Fibroblast of peridontal ligament (primary cell): ENCODE data around the gene THADA.
"Not testable (repeated sequence)": the region's sequence is repeated elsewhere in the genome, so short reads cannot be mapped to it uniquely, and the experiment has no call there.

Source experiments
- DNase-seq: peaks from one replicate; pipeline ENCODE4 v3.0.0-alpha.2; 2010; ENCODE audit errors: extremely low read depth

Gene THADA

DNA sequence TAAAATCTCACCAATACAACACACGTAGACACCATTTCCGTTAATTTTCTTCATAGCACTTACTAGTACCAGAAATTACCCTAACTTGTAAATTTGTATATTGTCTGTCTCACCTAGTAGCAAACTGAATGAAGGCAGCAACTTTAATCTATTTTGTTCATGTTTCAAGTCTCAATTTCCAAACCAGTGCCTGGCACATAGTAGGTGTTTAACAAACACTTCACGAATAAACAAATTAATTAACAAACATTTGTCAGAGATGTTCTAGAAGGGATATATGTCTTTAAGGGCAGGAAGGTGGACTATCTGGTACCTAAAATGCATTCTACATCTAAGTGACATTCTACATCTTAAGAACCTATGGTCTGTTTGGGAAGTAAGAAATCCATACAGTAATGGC lies 963 bp downstream of the THADA start:
- DNase-seq: no peak

DNA sequence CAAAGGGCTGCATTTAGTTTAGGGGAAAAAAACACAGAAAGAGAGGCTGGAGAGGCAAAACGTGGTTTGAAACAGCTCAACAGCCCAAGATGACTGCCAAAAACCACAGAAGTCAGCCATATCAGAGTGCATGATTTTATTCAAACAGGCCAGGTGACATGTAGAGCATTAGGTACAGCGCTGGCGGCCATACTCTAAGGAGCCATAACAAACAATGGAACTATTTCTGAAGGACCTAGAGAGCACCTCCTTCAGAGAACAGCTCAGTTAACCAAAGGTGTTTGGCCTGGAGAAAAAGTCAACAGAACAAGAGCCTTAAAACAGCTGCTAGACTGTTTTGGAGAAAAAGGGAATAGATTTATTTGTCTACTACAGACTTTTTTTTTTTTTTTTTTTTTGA lies 2.6 kb downstream of the THADA start:
- DNase-seq: no peak

DNA sequence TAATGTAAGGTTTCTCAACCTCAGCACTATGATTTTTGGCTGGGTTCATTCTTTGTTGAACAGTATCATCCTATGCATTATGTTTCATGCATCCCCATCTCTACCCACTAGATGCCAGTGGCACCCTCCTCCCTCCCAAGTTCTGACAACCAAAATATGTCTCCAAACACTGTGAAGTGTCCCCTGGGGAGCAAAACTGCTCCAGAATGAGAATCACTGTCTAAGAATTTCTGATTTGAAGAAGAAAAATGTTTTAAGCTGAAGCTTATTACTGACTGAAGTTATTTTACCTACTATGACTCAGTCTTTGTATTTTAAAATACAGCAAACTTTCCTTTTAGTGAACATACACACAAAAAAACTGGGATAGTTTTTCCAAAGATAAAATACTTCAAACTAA lies 3.4 kb downstream of the THADA start:
- peak; percentile 32 for DNase-seq

DNA sequence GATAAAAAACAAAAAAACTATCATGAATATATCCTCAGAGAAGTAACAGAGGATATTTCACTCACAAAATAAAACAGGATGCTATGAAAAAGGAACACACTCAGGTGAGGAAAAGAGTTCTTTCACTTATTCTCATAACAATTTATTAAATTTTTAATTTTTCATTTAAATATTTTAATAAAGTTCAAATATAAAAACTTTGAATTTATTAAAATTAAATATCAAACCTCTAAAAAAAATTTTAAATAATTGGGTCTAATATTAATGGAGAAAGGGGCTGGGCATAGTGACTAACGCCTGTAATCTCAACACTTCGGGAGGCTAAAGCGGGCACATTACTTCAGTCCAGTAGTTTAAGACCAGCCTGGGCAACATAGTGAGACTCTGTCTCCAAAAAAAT lies 10.1 kb downstream of the THADA start:
- DNase-seq: no peak

DNA sequence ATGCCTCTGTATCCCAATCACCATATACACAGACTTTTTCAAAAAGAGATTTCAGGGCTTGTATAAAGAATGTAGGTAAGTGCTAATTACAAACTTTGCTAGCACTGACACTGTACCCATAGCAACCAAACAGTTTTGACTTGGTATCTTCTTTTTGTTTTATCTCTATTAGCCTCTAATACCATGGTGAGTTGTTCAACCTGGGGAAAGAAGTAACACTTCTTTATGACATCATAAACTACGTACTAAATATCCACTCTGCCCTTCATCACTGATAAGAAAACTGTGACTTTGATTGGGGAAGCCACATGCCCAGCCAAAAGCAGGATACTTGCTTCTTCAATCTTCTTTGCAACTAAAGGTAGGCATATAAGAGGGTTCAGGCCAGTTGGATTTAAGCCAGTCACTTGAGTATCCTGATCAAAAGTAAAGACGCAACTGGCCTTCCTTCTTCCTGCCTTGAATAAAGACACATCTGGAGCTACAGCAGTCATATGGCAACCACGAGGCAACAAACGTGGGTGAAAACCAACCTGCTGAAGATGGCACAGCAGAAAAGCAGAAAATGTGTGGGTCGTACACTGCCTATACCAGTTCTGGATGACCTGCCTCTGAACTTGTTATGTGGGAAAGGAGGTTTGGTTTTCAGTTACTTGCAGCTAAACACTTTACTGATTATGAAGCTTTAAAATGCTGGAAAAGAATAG lies 16.4 kb downstream of the THADA start:
- no peak for DNase-seq

DNA sequence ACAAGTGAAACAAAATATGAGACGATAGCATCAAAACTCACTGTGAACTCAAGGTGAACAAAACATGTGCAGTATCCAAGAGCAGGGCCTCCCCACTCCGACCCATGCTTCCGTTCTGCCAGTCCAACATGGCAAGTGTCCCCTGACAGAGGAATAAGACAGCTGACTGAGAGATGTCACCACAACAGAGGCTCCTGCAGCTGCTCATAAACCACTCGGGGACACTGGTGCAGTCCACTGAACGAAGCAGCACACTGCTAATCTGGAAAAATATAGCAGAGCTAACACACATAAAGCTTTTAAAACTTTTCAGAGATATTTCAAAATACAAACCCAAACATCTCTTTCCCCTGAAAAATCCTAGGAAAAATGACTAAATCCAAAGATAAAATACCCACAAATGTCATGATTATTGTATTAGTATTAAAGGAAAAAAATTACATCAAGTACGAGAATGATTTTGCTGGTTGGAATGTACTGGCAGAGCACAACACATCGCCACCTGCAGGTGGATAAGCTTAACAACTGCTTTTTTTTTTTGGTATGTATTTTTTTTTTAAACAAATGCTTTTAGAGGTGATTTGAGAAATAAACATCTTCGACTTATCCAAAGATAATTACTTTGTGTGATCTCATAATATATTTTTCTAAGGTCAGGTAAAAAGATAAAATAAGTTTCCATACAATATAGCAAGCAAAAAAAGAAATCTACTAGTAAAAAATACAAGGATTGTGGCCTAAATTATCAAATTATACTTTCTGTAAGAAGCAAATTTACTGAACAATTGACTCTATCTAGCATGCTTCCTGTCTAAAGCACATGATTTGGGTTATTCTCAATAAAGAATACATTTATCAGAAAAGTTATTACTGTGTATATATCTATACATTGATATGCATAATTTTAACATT lies 18.6 kb downstream of the THADA start:
- DNase-seq: peak; percentile 79

DNA sequence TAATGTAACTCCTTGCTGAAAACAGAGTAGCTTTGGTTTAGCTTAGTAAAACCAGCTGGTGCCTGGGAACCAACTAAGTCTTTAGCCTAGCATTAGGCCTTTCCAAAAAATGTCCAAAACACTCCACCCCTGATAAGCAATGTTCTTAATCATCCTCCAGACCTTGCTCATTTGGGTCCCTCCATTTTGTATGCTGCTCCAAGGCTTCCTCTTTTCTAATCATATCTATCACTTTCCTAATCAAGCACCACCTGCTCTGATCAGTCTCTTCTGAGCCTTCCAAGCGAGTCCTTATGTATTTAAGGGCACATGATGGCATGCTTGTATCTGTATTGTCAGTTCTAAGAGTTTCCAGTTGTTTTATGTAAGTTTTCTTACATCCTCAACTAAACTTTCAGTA lies 23.6 kb downstream of the THADA start:
- no peak for DNase-seq

DNA sequence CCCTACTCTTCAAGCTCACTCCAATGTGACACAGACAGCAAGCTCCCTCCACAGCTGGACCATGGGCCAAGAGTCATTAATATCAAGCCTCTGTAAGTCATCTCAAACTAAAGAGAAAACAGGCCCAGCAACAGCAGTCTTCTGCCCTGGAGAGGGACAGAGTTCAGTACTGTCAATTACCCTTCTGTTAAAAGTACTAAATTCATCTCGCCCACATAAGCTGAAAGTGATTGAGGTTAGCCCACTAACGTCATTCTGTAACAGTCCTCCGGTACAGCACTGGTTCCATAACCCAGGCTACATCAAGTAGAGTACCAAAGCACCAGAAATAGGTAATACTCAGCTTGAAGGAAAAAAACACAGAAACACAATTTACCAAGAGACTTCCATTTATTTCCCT lies 25.9 kb downstream of the THADA start:
- no peak for DNase-seq

DNA sequence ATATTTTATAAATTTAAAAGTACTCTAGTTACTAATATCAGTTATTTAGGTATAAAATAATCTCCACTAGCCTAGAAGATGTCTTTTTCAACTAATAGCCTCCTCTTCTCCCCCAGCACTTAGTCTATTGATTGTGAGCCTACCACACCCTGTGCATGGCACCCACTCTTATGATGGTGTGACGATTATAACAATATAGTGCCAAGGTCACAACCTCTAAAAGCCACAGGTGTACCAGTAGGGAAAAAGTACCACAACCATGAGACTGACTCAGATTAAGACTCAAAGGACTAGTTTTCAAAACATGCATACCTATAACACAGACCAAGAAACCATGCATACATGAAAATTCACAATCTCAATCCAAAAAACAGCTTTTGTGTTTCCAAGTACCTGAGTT lies 27.6 kb downstream of the THADA start:
- no peak for DNase-seq

DNA sequence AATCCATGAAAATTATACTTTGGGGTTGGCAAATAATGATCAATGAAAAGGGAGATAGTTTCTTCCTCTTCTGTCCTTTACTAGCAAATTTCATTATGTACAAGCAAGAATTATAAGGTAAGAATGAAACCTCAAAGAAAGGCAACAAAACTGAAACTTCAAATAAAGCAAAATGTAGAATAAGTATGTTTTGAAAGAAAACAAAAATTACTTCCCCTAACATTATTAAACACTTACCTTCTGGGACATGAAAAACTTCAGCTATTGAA lies 29.4 kb downstream of the THADA start:
- DNase-seq: no peak

DNA sequence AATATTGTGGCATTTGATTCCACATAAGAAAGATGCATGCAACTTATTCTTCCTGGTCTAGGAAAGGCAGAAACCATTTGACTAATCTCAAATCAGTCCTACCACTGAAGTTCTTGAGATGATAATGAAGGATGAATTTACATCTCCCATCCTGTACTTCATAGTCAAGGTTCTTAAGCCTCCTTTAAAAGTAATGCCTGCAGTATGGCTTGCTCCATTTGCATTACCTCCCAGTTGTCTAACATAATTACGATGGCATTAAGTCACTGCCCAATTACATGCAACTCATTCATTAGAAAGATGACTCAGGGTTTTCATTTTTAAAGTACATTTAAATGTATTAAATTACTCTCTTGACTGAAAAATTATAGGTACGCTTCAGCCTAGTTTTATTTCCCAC lies 32.2 kb downstream of the THADA start:
- no peak for DNase-seq

DNA sequence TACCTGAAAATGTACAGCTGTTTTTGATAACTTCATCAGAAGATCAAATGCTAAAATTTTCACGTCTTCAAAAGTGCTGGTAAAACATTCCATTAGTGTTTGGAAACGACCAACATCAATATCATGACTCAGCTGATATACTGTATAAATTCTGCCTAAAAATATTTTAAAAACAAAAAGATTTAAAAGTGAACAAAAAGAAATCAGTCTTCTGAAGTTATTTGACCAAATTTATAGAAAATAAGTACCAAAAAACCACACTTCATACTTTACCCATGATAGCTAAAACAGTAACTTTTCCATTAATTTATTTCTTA lies 35.6 kb downstream of the THADA start:
- DNase-seq: no peak

DNA sequence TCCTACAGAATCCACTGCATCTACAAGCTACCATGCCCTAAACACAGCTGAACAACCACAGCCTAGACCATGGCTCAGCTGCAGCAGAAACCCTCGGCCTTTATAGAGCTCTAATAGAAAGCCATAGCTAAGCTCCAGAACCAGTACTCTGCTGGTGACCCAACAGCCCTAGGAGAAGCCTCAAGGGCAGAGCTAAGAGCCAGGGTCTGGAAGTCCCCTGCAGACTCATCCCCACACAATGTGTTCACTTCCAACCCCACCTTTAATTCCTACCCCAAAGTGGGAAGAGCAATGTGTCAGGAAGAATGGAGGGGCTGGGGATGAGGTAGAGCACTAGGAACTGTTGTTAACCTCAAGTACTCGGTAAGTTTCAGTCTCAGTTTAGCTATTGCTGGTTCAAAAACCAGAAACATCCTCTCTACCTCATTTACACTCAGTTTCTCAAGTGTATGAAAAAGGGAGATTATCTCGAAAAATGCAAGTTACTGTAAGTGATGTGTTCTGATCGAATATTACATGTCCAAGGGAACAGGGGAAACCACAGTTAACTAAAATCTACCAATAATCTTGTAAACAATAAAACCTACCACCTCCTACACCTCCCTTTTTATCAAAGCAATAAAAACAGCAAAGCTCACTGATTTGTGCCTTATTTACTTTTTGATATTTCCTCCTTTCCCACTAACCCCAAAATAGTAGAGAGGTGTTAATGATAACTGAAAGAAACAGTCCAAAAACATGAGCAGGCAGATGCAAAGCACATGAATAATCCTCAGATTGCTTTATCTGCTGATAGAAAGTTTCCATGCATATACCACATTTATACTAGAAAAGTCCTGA lies 36.2 kb downstream of the THADA start:
- no peak for DNase-seq

DNA sequence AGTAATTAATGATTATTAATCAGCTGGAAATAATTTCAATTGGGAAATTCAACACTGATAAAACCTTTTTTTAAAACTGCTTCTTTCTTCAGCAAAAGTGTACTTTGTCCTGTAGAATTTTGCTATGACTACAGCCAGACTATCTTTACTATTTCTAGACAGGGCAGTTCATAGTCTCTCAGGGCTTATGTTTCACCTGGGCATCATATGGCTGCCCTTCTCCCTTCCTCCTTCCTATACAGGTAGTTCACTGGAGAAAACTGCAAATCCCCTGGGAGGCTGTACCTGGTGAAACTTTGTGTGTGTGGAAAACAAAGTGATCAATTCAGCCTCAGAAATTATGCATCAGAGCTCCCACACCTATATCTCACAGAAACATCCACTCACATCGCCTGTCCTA lies 38.6 kb downstream of the THADA start:
- DNase-seq: no peak

DNA sequence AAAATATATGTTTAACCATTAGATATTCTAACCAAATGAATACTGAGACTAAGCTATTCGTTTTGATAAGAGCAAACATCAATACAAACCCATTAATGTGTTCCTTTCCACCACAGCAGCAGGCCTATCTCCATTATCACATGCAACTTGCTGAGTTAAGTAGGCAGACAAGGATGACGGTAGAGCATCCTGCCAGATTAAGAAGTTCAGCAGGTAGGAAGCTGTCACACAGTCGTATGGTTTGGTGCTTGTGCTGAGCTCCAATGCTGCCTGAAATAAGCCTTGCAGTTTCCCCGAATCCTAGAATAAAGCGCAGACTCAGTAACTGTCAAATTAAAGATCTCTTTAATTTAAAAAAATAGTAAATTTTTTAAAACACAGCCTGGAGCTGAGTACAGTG lies 39.6 kb downstream of the THADA start:
- DNase-seq: no peak

DNA sequence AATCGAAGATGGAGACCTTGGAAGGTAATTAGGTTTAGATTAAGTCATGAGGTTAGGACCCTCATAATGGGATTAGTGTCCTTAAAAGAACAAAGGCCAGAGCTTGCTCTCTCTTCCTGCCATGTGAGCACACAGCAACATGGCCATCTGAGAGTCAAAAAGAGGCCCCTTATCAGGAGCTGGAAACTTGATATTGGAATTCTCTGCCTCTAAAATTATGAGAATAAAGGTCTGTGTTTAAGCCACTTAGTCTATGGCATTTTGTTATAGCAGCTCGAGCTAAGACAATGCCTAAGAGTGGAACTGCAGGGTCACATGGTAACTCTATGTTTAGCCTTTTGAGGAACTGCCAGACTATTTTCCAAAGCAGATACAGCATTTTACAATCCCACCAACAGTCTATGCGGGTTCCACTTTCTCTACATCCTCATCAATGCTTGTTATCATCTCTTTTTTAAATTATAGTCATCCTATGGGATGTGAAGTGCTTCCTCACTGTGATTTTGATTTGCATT lies 42.4 kb downstream of the THADA start:
- no peak for DNase-seq

DNA sequence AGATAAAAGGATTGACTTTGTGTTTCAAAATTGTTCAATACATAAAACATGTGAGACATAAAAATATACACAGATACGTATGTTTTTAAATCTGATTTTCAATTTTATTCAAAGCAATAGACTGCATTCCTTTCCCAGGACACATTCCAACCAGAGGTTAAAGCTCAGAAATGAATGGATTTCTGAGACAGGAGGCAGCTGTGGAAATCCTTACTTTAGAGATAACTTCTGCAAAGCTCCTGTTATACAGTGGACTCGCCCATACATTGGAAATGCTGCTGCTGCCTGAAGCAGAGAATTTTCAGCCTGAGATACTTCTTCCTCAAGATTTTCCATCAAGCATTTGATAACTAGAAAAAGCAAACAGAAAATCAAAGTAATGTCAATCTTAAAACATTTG lies 43.8 kb downstream of the THADA start:
- DNase-seq: no peak

DNA sequence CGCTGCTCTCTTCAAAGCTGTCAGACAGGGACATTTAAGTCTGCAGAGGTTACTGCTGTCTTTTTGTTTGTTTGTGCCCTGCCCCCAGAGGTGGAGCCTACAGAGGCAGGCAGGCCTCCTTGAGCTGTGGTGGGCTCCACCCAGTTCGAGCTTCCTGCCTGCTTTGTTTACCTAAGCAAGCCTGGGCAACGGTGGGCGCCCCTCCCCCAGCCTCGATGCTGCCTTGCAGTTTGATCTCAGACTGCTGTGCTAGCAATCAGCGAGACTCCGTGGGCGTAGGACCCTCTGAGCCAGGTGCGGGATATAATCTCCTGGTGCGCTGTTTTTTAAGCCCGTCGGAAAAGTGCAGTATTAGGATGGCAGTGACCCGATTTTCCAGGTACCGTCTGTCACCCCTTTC lies 47.5 kb downstream of the THADA start:
- not testable (repeated sequence) for DNase-seq

DNA sequence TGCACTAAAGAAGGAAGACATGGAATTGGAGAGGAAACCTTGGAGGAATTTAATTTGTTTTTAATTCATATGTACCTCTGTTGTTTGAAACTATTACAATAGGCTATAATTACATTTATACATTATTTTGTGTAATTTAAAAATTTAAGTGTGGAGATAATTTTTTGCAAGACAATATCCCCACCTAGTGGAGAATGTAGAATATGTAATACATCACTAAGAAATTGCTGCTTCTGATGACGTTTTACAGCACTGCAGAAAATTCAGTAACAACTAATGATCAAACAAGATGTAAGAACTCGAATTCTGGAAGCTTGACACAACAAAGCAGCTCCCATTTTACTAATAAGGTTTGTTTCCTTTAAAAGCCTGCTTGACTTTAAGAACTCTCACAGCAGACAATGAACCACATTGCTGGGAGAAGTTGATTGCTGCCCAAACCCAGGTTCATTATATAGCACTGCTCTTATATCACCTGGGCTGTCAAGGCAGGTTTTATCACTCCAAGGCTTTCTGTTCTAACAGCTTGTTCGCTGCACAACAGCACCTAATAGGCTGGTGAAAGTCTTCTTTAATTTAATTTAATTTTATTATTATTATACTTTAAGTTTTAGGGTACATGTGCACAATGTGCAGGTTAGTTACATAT lies 53.4 kb downstream of the THADA start:
- DNase-seq: peak; percentile 87

DNA sequence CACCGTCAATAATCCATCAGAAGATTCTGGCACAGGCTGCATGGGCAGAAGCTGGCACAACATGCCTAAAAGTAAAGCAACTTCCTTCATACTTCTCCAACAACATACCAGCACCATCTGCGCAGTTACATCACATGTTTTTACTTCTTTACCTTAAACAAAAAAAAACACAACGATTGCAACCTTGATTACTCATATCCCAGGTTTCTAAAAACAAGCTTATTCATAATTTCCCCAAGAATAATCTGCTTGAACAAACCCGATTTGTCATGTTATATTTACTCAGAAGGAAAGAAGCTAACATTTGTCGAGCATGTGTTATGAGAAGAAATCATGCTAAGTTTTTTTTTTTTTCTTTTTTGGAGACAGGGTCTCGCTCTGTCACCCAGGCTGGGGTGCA lies 54.7 kb downstream of the THADA start:
- no peak for DNase-seq

DNA sequence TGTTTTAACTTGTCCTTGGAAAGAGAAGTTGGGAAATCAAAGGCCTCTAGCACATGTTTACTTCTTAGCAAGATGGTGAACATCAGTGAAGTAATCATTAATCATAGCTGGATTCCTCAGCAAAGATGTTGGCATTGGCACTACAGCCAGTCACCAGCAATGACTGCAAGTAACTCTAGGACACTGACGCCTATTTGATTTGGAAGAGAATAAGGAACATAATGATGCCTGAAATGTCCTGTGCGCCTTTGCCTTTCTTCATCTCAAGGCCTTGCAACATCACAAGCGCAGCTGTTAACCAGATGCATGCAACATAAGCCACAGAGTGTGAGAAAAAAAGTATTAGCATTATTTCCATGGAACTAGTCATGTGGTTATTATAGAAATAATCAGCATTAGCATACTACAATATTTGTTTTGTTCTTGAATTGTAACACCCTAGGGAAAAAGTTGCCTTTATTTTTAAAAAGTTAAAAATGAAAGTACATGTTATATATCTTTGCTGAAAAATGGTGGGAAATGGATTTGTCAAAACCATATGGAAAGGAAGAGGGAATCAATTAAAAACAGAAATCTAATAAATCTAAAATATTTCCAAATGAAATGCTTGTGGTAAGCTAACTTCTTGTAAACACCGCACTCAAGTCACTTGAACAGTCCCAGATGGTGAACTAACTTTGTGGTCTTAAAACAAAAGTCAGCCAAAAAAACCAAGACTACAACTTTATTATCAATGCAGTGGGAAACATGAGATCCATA lies 55.6 kb downstream of the THADA start:
- DNase-seq: peak; percentile 99
